H9 (cell line): ENCODE measurements around the gene POU2F1. TPM values are rescaled to one million over a fixed set of nuclear protein-coding genes. Genes with fewer than 3 reads are reported as not detected.

Experiments
- DNase-seq: peaks from one replicate; pipeline ENCODE4 v3.0.0-alpha.2; 2017
- H2AFZ ChIP-seq: one replicate; pipeline ENCODE4 v1.6.1; 2013; ENCODE audit warnings: mild to moderate bottlenecking, low read length, control low read depth, moderate library complexity
- H2AK5ac ChIP-seq: 2 replicates; pipeline ENCODE4 v1.6.1; 2013; ENCODE audit warnings: low read length, control low read depth, mixed read lengths; ENCODE audit not compliant: insufficient read length
- H2BK120ac ChIP-seq: one replicate; pipeline ENCODE4 v1.6.1; 2013; ENCODE audit warnings: low read depth, mild to moderate bottlenecking, low read length, control low read depth, inconsistent platforms; ENCODE audit not compliant: poor library complexity, severe bottlenecking
- H2BK12ac ChIP-seq: 2 replicates; pipeline ENCODE4 v1.6.1; 2013; ENCODE audit warnings: low read length, control low read depth, mixed read lengths, low read depth; ENCODE audit not compliant: insufficient read length
- H2BK15ac ChIP-seq: 2 replicates; pipeline ENCODE4 v1.6.1; 2013; ENCODE audit warnings: low read depth, low read length, control low read depth
- H2BK20ac ChIP-seq: one replicate; pipeline ENCODE4 v1.6.1; 2013; ENCODE audit warnings: low read depth, mild to moderate bottlenecking, low read length, control low read depth, inconsistent platforms; ENCODE audit not compliant: poor library complexity, severe bottlenecking
- H2BK5ac ChIP-seq: 2 replicates; pipeline ENCODE4 v1.6.1; 2013; ENCODE audit warnings: low read length, control low read depth, mixed read lengths; ENCODE audit not compliant: insufficient read length
- H3K14ac ChIP-seq: 2 replicates; pipeline ENCODE4 v1.6.1; 2013; ENCODE audit warnings: low read length, control low read depth; ENCODE audit not compliant: insufficient read depth
- H3K18ac ChIP-seq: 2 replicates; pipeline ENCODE4 v1.6.1; 2013; ENCODE audit warnings: low read depth, mild to moderate bottlenecking, mixed read lengths, low read length, control low read depth; ENCODE audit not compliant: insufficient read length
- H3K23ac ChIP-seq: 2 replicates; pipeline ENCODE4 v1.6.1; 2013; ENCODE audit warnings: low read length, control low read depth, mixed read lengths, low read depth; ENCODE audit not compliant: insufficient read length
- H3K23me2 ChIP-seq: 2 replicates; pipeline ENCODE4 v1.6.1; 2013; ENCODE audit warnings: low read depth, mild to moderate bottlenecking, mixed read lengths, low read length, control low read depth; ENCODE audit not compliant: insufficient read length, poor library complexity, severe bottlenecking
- H3K27ac ChIP-seq: 2 replicates; pipeline ENCODE4 v1.5.1; 2013; ENCODE audit warnings: low read length, control low read depth, mixed read lengths, low read depth; ENCODE audit not compliant: insufficient read length
- H3K27me3 ChIP-seq: 2 replicates; pipeline ENCODE4 v1.6.1; 2013; ENCODE audit warnings: low read length, control low read depth, inconsistent platforms; ENCODE audit not compliant: insufficient read depth
- H3K4ac ChIP-seq: 2 replicates; pipeline ENCODE4 v1.6.1; 2013; ENCODE audit warnings: low read depth, mild to moderate bottlenecking, control low read depth, inconsistent platforms, low read length, moderate library complexity
- H3K4me1 ChIP-seq: 2 replicates; pipeline ENCODE4 v1.6.1; 2013; ENCODE audit warnings: low read length, control low read depth, inconsistent platforms; ENCODE audit not compliant: insufficient read depth
- H3K4me2 ChIP-seq: 2 replicates; pipeline ENCODE4 v1.6.1; 2013; ENCODE audit warnings: low read length, control low read depth, mixed read lengths; ENCODE audit not compliant: insufficient read length, insufficient read depth
- H3K56ac ChIP-seq: 2 replicates; pipeline ENCODE4 v1.6.1; 2013; ENCODE audit warnings: low read depth, mild to moderate bottlenecking, mixed read lengths, low read length, control low read depth; ENCODE audit not compliant: insufficient read length
- H3K79me1 ChIP-seq: 2 replicates; pipeline ENCODE4 v1.6.1; 2013; ENCODE audit warnings: low read depth, mild to moderate bottlenecking, moderate library complexity, low read length, control low read depth, inconsistent platforms; ENCODE audit not compliant: insufficient read depth, poor library complexity, severe bottlenecking
- H3K79me2 ChIP-seq: 2 replicates; pipeline ENCODE4 v1.6.1; 2013; ENCODE audit warnings: low read length, control low read depth, inconsistent platforms; ENCODE audit not compliant: insufficient read depth
- H3K9ac ChIP-seq: 2 replicates; pipeline ENCODE4 v1.6.1; 2013; ENCODE audit warnings: low read length, control low read depth, mixed read lengths; ENCODE audit not compliant: insufficient read length; ENCODE audit errors: extremely low read depth
- H3K9me3 ChIP-seq: one replicate; pipeline ENCODE4 v1.6.1; 2013; ENCODE audit warnings: low read depth, low read length, inconsistent platforms; ENCODE audit not compliant: control insufficient read depth
- H3T11ph ChIP-seq: one replicate; pipeline ENCODE4 v1.6.1; 2013; ENCODE audit warnings: mild to moderate bottlenecking, low read length, control low read depth, inconsistent platforms
- H4K20me1 ChIP-seq: one replicate; pipeline ENCODE4 v1.6.1; 2013; ENCODE audit not compliant: control insufficient read depth, insufficient read length, insufficient read depth
- H4K5ac ChIP-seq: 2 replicates; pipeline ENCODE4 v1.6.1; 2013; ENCODE audit warnings: low read depth, mild to moderate bottlenecking, mixed read lengths, low read length, control low read depth; ENCODE audit not compliant: insufficient read length
- H4K8ac ChIP-seq: replicated peaks from 2 replicates; pipeline ENCODE4 v1.6.1; 2013; ENCODE audit warnings: low read length, control low read depth, mixed read lengths, low read depth; ENCODE audit not compliant: insufficient read length
- H4K91ac ChIP-seq: 2 replicates; pipeline ENCODE4 v1.6.1; 2013; ENCODE audit warnings: low read depth, mild to moderate bottlenecking, moderate library complexity, mixed read lengths, low read length, control low read depth; ENCODE audit not compliant: insufficient read length
- H3K27ac Mint-ChIP-seq, 3 experiments: 2 replicates in 2 of 3; 3 replicates in 1 of 3; pipeline ENCODE4 v1.8.0; 2020 to 2021; ENCODE audit warnings: mixed read lengths in 3 of 3, mild to moderate bottlenecking in 1 of 3, moderate library complexity in 1 of 3
- H3K27me3 Mint-ChIP-seq: 2 replicates; pipeline ENCODE4 v1.8.0; 2021; ENCODE audit warnings: low read depth, mild to moderate bottlenecking, moderate library complexity, mixed read lengths
- H3K36me3 Mint-ChIP-seq, 3 experiments: 2 replicates in 2 of 3; 3 replicates in 1 of 3; pipeline ENCODE4 v1.8.0; 2020 to 2021; ENCODE audit warnings: low read depth in 3 of 3, mixed read lengths in 3 of 3; ENCODE audit not compliant: insufficient read depth in 1 of 3
- H3K4me1 Mint-ChIP-seq, 2 experiments: 2 replicates each; pipeline ENCODE4 v1.8.0; 2020; ENCODE audit warnings: mixed read lengths in 2 of 2
- H3K4me3 Mint-ChIP-seq, 2 experiments: 2 replicates in 1 of 2; 3 replicates in 1 of 2; pipeline ENCODE4 v1.8.0; 2020 to 2021; ENCODE audit warnings: mild to moderate bottlenecking in 2 of 2, mixed read lengths in 2 of 2, moderate library complexity in 1 of 2
- H3K9me3 Mint-ChIP-seq, 2 experiments: 2 replicates in 1 of 2; 3 replicates in 1 of 2; pipeline ENCODE4 v1.8.0; 2020; ENCODE audit warnings: mild to moderate bottlenecking in 2 of 2, mixed read lengths in 2 of 2, moderate library complexity in 1 of 2
- WGBS: extraction: QIAGEN DNeasy Blood & Tissue Kit; methylation state at CpG from one replicate; pipeline ENCODE4 v1.1.7; 2013; ENCODE audit warnings: missing lambda C conversion rate, low lambda C conversion rate, mixed read lengths; ENCODE audit not compliant: insufficient read length; ENCODE audit errors: extremely low coverage; 5-methylcytosine and 5-hydroxymethylcytosine counted together
- total RNA-seq: library from RNA; stranded (reverse); gene quantifications from 2 replicates; pipeline ENCODE4 v1.2.1, GENCODE V29; 2021
- TF ChIP-seq, protein P1 (sequence below): fragments of 200-600 bp; sonication (generic); conservative IDR thresholded peaks from 3 replicates; pipeline ENCODE4 v1.8.0; 2021; ENCODE audit warnings: antibody characterized with exemption, mild to moderate bottlenecking

The POU2F1 gene
- total RNA-seq, 1 experiment from 2014 or later = 62.5 TPM

DNA sequence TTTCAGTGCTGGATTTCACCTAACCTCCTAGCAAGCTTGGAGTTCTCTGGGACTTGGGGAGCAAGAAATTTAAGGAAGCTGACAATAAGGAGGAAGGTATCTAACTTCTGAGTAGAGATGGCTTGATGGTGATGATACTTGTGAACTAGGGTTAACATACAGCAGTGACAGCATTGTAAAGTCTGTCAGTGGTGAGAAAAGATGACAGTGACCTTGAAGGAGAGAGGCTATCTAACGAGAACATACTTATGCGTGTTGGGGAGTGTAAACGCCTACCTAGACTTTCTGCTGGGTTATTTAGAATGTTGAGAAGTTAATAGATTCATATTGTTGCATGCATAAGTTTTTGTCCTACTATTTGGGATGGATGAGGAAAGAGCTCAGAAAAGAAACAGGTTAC is 16.3 kb downstream of the POU2F1 start:
- H3K27me3 ChIP-seq = no peaks in the 10 kb centered on the region
- no peak overlapping the region for H2BK120ac ChIP-seq
- H3K56ac ChIP-seq = no peak overlapping the region
- no peak overlapping the region for H3K27ac ChIP-seq
- H3K4ac ChIP-seq = no peak overlapping the region
- no peak overlapping the region for H3K18ac ChIP-seq
- H3K4me2 ChIP-seq = no peak overlapping the region
- no peaks in the 10 kb centered on the region for H3K23me2 ChIP-seq
- no peak overlapping the region for H3K23ac ChIP-seq
- H2BK15ac ChIP-seq = no peak overlapping the region
- peaks cover 25 to 37% of the 10 kb centered on the region in 2 experiments for H3K4me1 Mint-ChIP-seq
- no CpG with 5 or more reads among the region's 3 CpGs for WGBS
- no peak overlapping the region for H2AFZ ChIP-seq
- H3K4me1 ChIP-seq = peaks cover 6% of the 10 kb centered on the region
- H3K14ac ChIP-seq = no peak overlapping the region
- H4K91ac ChIP-seq = no peak overlapping the region
- TF ChIP-seq, protein P1, sequence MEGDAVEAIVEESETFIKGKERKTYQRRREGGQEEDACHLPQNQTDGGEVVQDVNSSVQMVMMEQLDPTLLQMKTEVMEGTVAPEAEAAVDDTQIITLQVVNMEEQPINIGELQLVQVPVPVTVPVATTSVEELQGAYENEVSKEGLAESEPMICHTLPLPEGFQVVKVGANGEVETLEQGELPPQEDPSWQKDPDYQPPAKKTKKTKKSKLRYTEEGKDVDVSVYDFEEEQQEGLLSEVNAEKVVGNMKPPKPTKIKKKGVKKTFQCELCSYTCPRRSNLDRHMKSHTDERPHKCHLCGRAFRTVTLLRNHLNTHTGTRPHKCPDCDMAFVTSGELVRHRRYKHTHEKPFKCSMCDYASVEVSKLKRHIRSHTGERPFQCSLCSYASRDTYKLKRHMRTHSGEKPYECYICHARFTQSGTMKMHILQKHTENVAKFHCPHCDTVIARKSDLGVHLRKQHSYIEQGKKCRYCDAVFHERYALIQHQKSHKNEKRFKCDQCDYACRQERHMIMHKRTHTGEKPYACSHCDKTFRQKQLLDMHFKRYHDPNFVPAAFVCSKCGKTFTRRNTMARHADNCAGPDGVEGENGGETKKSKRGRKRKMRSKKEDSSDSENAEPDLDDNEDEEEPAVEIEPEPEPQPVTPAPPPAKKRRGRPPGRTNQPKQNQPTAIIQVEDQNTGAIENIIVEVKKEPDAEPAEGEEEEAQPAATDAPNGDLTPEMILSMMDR = no peak
- no peak overlapping the region for H2BK5ac ChIP-seq
- no peak overlapping the region for H2AK5ac ChIP-seq
- H2BK12ac ChIP-seq = no peak overlapping the region
- H3K9me3 ChIP-seq = no peaks in the 10 kb centered on the region
- H4K5ac ChIP-seq = no peak overlapping the region
- no peak overlapping the region for H3K27ac Mint-ChIP-seq
- H4K8ac ChIP-seq = no peak overlapping the region
- H3K9ac ChIP-seq = no peak overlapping the region
- H3K36me3 Mint-ChIP-seq = no peaks in the 10 kb centered on the region
- no peaks in the 10 kb centered on the region for H3K9me3 Mint-ChIP-seq
- peaks cover 37% of the 10 kb centered on the region for H3K79me2 ChIP-seq
- DNase-seq = no peak
- H3K79me1 ChIP-seq = peaks cover 5% of the 10 kb centered on the region
- no peak overlapping the region for H2BK20ac ChIP-seq
- H3T11ph ChIP-seq = no peak overlapping the region
- no peaks in the 10 kb centered on the region for H3K27me3 Mint-ChIP-seq
- no peaks in the 10 kb centered on the region for H4K20me1 ChIP-seq
- no peak overlapping the region for H3K4me3 Mint-ChIP-seq
